ENCODE measurements around the gene RPS27. TPM values are rescaled to one million over a fixed set of nuclear protein-coding genes. Genes with fewer than 3 reads are reported as not detected.

Gene RPS27
- total and polyA plus RNA-seq, 2 of the 13 experiments (the other 11 are each of a cell fraction or from before 2014, with no cell fraction given): 3,737 to 9,964 TPM

GRCh38 chr1:153977250-153978240 lies 13.0 kb upstream of the RPS27 start, which contains the start of gene JTB (continued):
- TF ChIP-seq, protein P1, sequence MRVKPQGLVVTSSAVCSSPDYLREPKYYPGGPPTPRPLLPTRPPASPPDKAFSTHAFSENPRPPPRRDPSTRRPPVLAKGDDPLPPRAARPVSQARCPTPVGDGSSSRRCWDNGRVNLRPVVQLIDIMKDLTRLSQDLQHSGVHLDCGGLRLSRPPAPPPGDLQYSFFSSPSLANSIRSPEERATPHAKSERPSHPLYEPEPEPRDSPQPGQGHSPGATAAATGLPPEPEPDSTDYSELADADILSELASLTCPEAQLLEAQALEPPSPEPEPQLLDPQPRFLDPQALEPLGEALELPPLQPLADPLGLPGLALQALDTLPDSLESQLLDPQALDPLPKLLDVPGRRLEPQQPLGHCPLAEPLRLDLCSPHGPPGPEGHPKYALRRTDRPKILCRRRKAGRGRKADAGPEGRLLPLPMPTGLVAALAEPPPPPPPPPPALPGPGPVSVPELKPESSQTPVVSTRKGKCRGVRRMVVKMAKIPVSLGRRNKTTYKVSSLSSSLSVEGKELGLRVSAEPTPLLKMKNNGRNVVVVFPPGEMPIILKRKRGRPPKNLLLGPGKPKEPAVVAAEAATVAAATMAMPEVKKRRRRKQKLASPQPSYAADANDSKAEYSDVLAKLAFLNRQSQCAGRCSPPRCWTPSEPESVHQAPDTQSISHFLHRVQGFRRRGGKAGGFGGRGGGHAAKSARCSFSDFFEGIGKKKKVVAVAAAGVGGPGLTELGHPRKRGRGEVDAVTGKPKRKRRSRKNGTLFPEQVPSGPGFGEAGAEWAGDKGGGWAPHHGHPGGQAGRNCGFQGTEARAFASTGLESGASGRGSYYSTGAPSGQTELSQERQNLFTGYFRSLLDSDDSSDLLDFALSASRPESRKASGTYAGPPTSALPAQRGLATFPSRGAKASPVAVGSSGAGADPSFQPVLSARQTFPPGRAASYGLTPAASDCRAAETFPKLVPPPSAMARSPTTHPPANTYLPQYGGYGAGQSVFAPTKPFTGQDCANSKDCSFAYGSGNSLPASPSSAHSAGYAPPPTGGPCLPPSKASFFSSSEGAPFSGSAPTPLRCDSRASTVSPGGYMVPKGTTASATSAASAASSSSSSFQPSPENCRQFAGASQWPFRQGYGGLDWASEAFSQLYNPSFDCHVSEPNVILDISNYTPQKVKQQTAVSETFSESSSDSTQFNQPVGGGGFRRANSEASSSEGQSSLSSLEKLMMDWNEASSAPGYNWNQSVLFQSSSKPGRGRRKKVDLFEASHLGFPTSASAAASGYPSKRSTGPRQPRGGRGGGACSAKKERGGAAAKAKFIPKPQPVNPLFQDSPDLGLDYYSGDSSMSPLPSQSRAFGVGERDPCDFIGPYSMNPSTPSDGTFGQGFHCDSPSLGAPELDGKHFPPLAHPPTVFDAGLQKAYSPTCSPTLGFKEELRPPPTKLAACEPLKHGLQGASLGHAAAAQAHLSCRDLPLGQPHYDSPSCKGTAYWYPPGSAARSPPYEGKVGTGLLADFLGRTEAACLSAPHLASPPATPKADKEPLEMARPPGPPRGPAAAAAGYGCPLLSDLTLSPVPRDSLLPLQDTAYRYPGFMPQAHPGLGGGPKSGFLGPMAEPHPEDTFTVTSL (CRISPR knock-in tag; IDR thresholded peaks at IDR 0.05; ENCODE audit: borderline replicate concordance): 0 out of 2 replicates have a peak, but pooled peaks have one; percentile 40
- peak; percentile 44; the same call in 1 of the 2 replicates for TF ChIP-seq HOXD1 (CRISPR knock-in tag; IDR thresholded peaks at IDR 0.05)
- TF ChIP-seq BCL6 (CRISPR knock-in tag; IDR thresholded peaks at IDR 0.05): peak; percentile 10; the same call in 1 of the 2 replicates
- TF ChIP-seq STAT5B (CRISPR knock-in tag; IDR thresholded peaks at IDR 0.05): no peak
- no peak; the same call in none of the 2 replicates for TF ChIP-seq REL (CRISPR knock-in tag; conservative IDR thresholded peaks at IDR 0.05)
- no peak for TF ChIP-seq PCBP1 (IDR thresholded peaks at IDR 0.05; ENCODE audit: borderline replicate concordance, low read depth, low read length)
- no peak for TF ChIP-seq USF2 (IDR thresholded peaks at IDR 0.05; ENCODE audit: low read depth, low read length)
- no peak for TF ChIP-seq USF2 (CRISPR knock-in tag; IDR thresholded peaks at IDR 0.05; ENCODE audit: borderline replicate concordance)
- no peak for TF ChIP-seq SNAI1 (CRISPR knock-in tag; IDR thresholded peaks at IDR 0.05; ENCODE audit: borderline replicate concordance)
- peak; percentile 92; the same call in 1 of the 2 replicates for TF ChIP-seq SATB2 (CRISPR knock-in tag; IDR thresholded peaks at IDR 0.05)
- no peak for TF ChIP-seq ZNF232 (CRISPR knock-in tag; IDR thresholded peaks at IDR 0.05; ENCODE audit: borderline replicate concordance)
- no peak for TF ChIP-seq ZNF746 (CRISPR knock-in tag; IDR thresholded peaks at IDR 0.05)
- no peak for TF ChIP-seq HMG20A (CRISPR knock-in tag; IDR thresholded peaks at IDR 0.05; ENCODE audit: borderline replicate concordance)
- peak; percentile 90 for TF ChIP-seq ZIK1 (CRISPR knock-in tag; IDR thresholded peaks at IDR 0.05; ENCODE audit: borderline replicate concordance, low read depth)
- no peak for TF ChIP-seq ATF1 (CRISPR knock-in tag; IDR thresholded peaks at IDR 0.05)
- TF ChIP-seq ZNF263 (CRISPR knock-in tag; IDR thresholded peaks at IDR 0.05): 0 out of 2 replicates have a peak, but pooled peaks have one; percentile 23
- TF ChIP-seq, protein P2, sequence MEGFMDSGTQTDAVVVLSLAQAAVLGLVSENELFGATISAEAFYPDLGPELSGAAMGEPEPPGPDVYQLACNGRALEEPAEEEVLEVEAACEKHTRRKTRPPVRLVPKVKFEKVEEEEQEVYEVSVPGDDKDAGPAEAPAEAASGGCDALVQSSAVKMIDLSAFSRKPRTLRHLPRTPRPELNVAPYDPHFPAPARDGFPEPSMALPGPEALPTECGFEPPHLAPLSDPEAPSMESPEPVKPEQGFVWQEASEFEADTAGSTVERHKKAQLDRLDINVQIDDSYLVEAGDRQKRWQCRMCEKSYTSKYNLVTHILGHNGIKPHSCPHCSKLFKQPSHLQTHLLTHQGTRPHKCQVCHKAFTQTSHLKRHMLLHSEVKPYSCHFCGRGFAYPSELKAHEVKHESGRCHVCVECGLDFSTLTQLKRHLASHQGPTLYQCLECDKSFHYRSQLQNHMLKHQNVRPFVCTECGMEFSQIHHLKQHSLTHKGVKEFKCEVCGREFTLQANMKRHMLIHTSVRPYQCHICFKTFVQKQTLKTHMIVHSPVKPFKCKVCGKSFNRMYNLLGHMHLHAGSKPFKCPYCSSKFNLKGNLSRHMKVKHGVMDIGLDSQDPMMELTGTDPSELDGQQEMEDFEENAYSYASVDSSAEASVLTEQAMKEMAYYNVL (CRISPR knock-in tag; IDR thresholded peaks at IDR 0.05; ENCODE audit: borderline replicate concordance): 0 out of 2 replicates have a peak, but pooled peaks have one; percentile 60
- TF ChIP-seq RBAK (CRISPR knock-in tag; IDR thresholded peaks at IDR 0.05): no peak
- TF ChIP-seq GZF1 (CRISPR knock-in tag; IDR thresholded peaks at IDR 0.05): no peak; the same call in 1 of the 2 replicates
